NT2/D1 (cell line): ENCODE results near the gene RMND1.

Experiments used
- YY1 ChIP-seq: IDR thresholded peaks from 2 replicates; pipeline ENCODE4 v1.6.1; 2011; ENCODE audit not compliant: insufficient read length, insufficient read depth
- ZNF274 ChIP-seq: IDR thresholded peaks from 2 replicates; pipeline ENCODE4 v1.6.1; 2011; ENCODE audit warnings: mild to moderate bottlenecking, low read depth, low read length

DNA sequence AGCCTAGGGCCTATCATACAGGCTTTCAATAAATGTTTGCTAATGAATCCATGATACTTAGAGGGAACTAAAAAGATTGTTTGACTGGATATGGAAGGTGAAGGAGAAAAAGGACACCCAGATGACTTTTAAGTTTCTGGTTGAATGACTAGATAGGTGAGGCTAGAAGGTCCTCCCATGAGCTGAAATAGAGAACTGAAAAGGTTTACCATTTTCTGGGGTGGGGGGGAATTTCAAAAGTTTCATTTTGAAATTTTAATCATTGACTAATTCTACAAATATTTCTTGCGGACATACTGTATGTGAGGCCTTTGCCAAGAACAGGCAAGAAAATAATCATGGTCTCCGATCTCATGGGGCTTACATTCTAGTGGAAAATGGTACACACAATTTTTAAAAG, 42.7 kb downstream of the RMND1 start:
- TF ChIP-seq YY1 (no peak), ZNF274 (no peak)
